Cardiac muscle cell (in vitro differentiated cells and primary cell): ENCODE measurements around the gene CUL2. TPM values are rescaled to one million over a fixed set of nuclear protein-coding genes. Genes with fewer than 3 reads are reported as not detected.

ENCODE experiments used
- DNase-seq, 2 donors: peaks; one replicate each; pipeline versions ENCODE4 v3.0.0 to v3.0.0-alpha.2; 2010 to 2017; ENCODE audit warnings: low read depth in 1 of 2, low spot score in 1 of 2
- H3K27ac ChIP-seq: fragments of 200-600 bp; sonication (generic); 2 replicates; pipeline ENCODE4 v1.5.1; 2016
- H3K27me3 ChIP-seq: fragments of 200-600 bp; sonication (generic); 2 replicates; pipeline ENCODE4 v1.6.0; 2016; ENCODE audit warnings: control low read depth
- H3K36me3 ChIP-seq: fragments of 200-600 bp; sonication (generic); 2 replicates; pipeline ENCODE4 v1.5.1; 2016; ENCODE audit warnings: control low read depth
- H3K4me1 ChIP-seq: fragments of 200-600 bp; sonication (generic); 2 replicates; pipeline ENCODE4 v1.8.1; 2017; ENCODE audit warnings: low read depth, mild to moderate bottlenecking, mixed run types
- H3K4me3 ChIP-seq: fragments of 200-600 bp; sonication (generic); 2 replicates; pipeline ENCODE4 v1.5.1; 2016; ENCODE audit warnings: mild to moderate bottlenecking
- H3K9me3 ChIP-seq: fragments of 200-600 bp; sonication (generic); 2 replicates; pipeline ENCODE4 v1.5.1; 2017; ENCODE audit warnings: low read depth, mild to moderate bottlenecking, control low read depth
- polyA plus RNA-seq: library from polyadenylated mRNA; unstranded; fragments of >200 nt; fragmentation: Nextera tagmentation; extraction: Ambion mirVana; gene quantifications from 2 replicates; pipeline ENCODE4 v1.2.1, GENCODE V29; 2016
- total RNA-seq: library from RNA; depleted of rRNA; stranded (reverse); fragments of >200 nt; gene quantifications from 2 replicates; pipeline ENCODE4 v1.2.3, GENCODE V29; 2016
- TF ChIP-seq, protein P1 (sequence below): IDR thresholded peaks from 2 replicates; pipeline ENCODE4 v1.5.1; 2012; ENCODE audit warnings: low read depth, mild to moderate bottlenecking, low read length

CUL2 gene
- total and polyA plus RNA-seq, 2 experiments from 2014 or later: 19.2 to 48.7 TPM

DNA sequence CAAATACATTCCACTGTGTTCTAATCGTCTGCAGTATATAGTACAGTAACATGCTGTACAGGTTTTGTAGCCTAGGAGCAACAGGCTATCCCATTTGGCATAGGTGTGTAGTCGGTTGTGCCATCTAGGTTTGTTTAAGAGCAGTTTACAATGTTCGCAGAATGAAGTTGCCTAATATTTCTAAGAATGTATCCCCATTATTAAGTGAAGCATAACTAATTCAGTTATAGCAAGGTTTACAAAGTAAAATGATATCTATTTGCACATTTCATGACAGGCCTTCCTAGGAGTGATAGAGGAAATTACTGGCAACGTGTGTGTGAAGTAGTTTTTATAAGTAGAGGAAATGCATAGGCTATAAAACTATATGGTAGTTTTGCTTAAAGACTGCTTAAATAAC is 40.5 kb upstream of the CUL2 start:
- Histone ChIP-seq H3K27me3 (no peaks in the 10 kb centered on the region), H3K9me3 (no peaks in the 10 kb centered on the region), H3K27ac (peak overlapping the region; percentile 100), H3K4me3 (peak overlapping the region; percentile 93), H3K36me3 (no peaks in the 10 kb centered on the region), H3K4me1 (peaks cover 32% of the 10 kb centered on the region)
- TF ChIP-seq, protein P1, sequence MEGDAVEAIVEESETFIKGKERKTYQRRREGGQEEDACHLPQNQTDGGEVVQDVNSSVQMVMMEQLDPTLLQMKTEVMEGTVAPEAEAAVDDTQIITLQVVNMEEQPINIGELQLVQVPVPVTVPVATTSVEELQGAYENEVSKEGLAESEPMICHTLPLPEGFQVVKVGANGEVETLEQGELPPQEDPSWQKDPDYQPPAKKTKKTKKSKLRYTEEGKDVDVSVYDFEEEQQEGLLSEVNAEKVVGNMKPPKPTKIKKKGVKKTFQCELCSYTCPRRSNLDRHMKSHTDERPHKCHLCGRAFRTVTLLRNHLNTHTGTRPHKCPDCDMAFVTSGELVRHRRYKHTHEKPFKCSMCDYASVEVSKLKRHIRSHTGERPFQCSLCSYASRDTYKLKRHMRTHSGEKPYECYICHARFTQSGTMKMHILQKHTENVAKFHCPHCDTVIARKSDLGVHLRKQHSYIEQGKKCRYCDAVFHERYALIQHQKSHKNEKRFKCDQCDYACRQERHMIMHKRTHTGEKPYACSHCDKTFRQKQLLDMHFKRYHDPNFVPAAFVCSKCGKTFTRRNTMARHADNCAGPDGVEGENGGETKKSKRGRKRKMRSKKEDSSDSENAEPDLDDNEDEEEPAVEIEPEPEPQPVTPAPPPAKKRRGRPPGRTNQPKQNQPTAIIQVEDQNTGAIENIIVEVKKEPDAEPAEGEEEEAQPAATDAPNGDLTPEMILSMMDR: no peak
- DNase-seq: no peak

DNA sequence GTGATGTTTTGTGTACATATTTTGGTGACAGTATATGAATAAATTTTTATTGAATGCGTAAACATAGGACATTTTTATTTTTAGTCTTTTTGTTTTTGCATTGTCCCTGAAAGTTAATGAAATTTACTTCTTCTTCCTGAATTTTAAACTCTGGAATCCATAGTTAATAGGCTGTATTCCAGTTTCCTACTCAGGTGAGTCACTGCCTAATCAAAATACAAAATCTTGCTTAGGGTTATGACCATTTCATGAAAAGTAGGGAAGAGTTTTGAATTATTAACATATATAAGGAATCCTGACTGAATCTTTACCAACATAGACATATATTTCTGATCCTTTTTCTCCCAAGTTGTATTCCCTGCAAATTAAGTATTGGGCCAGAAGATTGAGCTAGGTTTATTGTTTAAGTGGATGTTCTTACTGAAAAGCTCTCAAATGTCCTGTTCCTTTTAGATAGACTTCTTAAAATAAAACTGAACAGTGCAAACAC is 39.1 kb upstream of the CUL2 start:
- no peaks in the 10 kb centered on the region for H3K9me3 ChIP-seq
- DNase-seq: no peak
- peak overlapping the region; percentile 100 for H3K27ac ChIP-seq
- H3K4me1 ChIP-seq: peaks cover 33% of the 10 kb centered on the region
- TF ChIP-seq, protein P1: no peak
- H3K4me3 ChIP-seq: peak overlapping the region; percentile 93
- no peaks in the 10 kb centered on the region for H3K27me3 ChIP-seq
- no peaks in the 10 kb centered on the region for H3K36me3 ChIP-seq

DNA sequence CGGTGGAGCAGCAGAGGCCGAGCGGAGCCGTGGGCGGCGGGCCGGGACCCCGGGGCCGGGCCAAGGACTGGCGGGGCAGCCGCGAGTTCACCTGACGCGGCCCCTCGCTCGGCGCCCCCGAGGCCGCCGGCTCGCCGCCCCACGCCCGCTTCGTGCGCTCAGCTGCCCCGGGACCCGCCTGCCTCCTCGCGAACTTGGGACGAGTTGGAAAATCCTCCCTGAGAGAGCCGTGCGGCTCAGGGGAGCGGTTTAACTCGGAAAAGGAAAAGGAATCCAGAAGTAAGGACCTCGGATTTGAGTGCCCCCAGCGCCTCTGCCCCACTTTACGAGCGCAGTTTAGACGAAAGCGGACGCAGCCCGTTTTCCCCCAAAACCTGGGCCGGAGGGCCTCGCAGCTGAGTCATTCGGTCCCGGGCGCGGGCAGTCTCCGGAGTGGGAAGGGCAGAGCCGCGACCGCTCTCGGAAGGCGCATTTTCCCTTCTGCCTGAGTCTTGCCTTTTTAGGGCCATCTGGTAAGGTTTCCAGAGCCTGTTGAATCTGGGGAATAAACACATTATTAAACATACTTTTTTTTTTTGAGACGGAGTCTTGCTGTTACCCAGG is 37.2 kb upstream of the CUL2 start:
- Histone ChIP-seq H3K27me3 (no peaks in the 10 kb centered on the region), H3K36me3 (no peaks in the 10 kb centered on the region), H3K27ac (peak overlapping the region; percentile 100), H3K4me3 (peak overlapping the region; percentile 93), H3K9me3 (no peaks in the 10 kb centered on the region), H3K4me1 (peaks cover 34% of the 10 kb centered on the region)
- TF ChIP-seq, protein P1: no peak
- DNase-seq: peak; percentile 24 to 76

DNA sequence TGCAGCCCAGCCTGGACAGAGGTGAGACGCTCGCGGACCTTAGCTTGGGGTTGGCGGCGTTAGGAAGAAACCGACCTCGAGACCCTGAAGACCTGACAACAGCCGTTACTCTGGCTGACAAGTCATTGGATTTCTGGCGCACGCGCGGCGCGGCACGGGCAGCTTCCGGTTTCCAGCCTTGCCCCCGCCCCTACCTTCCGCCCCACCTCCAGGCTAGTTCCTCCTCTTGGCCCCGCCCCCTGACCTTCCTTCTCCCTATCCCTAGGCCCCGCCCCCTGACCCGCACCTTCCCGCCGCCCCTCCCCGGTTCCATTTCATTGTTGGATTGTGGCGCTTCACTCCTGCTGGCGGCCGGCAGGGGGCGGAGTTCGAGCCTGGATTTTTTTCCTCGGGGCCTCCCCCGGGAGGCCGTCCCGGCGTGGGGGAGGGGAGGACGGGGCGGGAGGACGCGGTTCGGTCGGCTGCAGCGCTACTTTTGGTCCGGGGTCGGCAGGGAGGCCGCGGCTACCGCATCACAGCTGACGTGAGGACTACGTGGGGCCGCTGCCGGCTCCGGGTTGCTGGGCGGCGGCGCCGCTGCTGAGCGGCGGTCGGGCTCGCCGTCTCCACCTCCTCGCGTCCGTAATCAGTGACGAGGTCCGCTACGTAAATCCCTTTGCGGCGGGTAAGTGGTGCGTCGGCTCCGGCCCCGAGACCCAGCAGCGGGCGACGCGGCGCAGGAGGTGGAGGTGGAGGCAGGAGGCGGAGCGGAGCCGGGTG is 36.6 kb upstream of the CUL2 start, which contains the start of gene CREM:
TSS of gene CREM (plus strand) at position 317 of the 759 bp plus-strand sequence. CDS start 10,990 bp downstream, outside the sequence.
- Histone ChIP-seq H3K36me3 (no peaks in the 10 kb centered on the region), H3K27me3 (no peaks in the 10 kb centered on the region), H3K4me1 (peaks cover 29% of the 10 kb centered on the region), H3K4me3 (peak within 1 kb of the TSS; percentile 93), H3K9me3 (no peaks in the 10 kb centered on the region), H3K27ac (peak within 1 kb of the TSS; percentile 100)
- TF ChIP-seq, protein P1: peak; percentile 69
- DNase-seq: peak; percentile 99 to 100

DNA sequence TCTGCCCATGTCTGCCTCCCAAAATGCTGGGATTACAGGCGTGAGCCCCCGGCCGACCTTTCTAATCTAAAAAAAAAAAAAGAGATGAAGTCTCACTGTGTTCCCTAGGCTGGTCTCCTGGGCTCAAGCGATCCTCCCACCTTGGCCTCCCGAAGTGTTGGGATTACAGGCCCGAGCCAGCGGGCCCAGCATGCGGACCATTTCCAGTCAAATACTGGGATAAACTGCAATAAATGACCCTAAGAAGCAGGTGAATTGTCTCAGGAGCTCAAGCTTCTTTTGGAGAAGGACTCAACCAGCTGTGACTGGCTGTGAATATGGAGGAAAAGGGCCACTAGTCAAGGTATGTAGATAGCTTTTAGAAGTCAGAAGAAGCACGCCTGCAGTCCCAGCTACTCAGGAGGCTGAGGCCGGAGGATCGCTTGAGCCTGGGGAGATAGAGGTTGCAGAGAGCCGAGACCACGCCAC is 36.0 kb upstream of the CUL2 start:
- H3K4me1 ChIP-seq: peaks cover 25% of the 10 kb centered on the region
- no peaks in the 10 kb centered on the region for H3K36me3 ChIP-seq
- H3K27ac ChIP-seq: peak overlapping the region; percentile 100
- H3K4me3 ChIP-seq: peak overlapping the region; percentile 21
- TF ChIP-seq, protein P1: no peak
- H3K9me3 ChIP-seq: no peaks in the 10 kb centered on the region
- no peak for DNase-seq
- H3K27me3 ChIP-seq: no peaks in the 10 kb centered on the region
